GM10266 (cell line): ENCODE results near the gene OCA2.

ENCODE experiments used
- DNase-seq: peaks from one replicate; pipeline ENCODE4 v3.0.0; 2012; ENCODE audit errors: extremely low spot score
- TF ChIP-seq, protein P1 (sequence below): IDR thresholded peaks from 2 replicates; pipeline ENCODE4 v1.5.1; 2012; ENCODE audit warnings: mild to moderate bottlenecking, low read depth; ENCODE audit not compliant: control insufficient read depth, insufficient read depth; ENCODE audit errors: missing control alignments

Gene OCA2

DNA sequence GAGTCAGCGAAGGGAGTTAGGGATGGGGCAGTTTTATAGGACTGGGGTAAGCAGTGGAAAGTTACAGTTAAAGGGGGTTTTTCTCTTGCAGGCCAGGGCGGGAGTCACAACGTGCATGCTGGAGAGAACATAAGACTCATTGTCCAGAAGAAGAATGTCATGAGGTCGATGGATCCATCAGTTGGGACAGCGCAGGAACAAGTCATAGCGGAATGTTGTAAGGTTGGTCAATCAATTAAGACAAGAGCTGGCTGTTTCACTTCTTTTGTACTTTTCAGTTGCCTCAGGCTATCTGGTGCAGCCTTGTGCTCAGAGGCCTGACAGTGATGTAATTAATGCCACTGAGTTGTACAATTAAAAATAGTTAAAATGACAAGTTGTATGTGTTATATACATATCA, 165.6 kb downstream of the OCA2 start:
- TF ChIP-seq, protein P1, sequence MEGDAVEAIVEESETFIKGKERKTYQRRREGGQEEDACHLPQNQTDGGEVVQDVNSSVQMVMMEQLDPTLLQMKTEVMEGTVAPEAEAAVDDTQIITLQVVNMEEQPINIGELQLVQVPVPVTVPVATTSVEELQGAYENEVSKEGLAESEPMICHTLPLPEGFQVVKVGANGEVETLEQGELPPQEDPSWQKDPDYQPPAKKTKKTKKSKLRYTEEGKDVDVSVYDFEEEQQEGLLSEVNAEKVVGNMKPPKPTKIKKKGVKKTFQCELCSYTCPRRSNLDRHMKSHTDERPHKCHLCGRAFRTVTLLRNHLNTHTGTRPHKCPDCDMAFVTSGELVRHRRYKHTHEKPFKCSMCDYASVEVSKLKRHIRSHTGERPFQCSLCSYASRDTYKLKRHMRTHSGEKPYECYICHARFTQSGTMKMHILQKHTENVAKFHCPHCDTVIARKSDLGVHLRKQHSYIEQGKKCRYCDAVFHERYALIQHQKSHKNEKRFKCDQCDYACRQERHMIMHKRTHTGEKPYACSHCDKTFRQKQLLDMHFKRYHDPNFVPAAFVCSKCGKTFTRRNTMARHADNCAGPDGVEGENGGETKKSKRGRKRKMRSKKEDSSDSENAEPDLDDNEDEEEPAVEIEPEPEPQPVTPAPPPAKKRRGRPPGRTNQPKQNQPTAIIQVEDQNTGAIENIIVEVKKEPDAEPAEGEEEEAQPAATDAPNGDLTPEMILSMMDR, result no peak
- no peak for DNase-seq

DNA sequence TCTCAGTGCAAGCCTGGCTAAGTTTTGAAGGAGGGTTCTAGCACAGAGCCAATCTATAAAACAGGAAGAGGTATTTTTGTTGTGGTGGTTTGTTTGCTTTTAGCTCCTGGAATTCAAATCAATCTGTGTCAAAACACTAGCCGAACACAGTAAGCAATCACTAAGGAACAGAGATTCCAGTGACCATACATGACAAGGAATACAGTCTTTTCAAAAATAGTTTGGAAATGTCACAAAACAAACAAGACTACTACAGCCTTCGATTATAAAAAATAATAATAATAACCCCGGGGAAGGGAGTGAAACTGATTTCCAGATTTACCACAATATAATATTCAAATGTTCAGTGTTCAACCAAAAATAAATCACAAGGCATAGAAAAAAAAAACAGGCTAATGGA, 166.5 kb downstream of the OCA2 start:
- TF ChIP-seq, protein P1, result no peak
- DNase-seq, result no peak

DNA sequence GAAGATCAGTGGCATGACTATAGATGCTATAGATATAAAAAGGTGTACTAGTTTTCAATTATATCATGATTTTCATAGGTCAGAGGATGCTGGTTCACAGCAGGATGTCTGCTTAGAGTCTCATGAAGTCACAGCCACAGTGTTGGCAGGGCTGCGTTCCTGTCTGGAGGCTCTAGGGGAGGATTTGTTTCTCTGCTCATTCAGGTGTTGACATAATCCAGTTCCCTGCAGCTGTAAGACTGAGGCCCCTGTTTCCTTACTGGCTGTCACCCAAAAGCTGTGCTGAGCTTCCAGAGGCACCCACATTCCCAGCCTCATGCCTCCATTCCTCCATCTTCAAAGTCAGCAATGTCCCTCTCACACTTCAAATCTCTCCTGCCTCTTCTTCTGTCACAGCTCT, 170.7 kb downstream of the OCA2 start:
- no peak for DNase-seq
- TF ChIP-seq, protein P1, result no peak

DNA sequence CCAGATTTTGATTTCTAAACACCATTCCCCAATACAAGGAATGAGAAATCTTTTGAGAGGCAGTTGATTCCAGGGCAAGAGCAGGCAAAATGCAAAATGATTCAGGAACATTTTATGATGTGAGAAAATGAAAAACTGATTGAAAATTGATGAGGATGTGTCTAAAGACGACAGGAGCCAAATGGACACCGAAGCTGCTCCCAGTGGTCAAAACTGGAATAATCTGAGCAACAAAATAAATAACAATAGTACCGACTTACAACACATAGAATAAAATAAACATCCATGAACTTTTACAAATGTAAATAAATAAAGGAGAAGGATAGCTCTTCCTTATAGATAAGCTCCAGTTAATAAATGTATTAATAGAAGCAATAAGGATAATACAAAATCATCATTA, 186.8 kb downstream of the OCA2 start:
- TF ChIP-seq, protein P1, result no peak
- no peak for DNase-seq

DNA sequence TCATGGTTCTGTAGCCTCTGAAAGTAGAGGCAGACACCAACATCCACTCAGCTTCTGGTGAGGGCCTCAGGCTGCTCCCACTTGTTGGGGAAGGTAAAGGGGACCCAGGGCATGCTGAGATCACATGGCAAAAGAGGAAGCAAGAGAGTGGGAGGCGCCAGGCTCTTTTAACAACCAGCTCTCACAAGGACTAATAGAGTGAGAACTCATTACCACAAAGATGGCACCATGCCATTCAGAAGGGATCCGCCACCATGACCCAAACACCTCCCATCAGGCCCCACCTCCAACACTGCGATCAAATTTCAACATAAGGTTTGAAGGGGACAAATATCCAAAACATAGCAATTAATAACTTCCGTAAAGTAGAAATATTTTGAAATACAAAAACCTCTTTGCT, 192.3 kb downstream of the OCA2 start:
- TF ChIP-seq, protein P1, result no peak
- DNase-seq, result no peak

DNA sequence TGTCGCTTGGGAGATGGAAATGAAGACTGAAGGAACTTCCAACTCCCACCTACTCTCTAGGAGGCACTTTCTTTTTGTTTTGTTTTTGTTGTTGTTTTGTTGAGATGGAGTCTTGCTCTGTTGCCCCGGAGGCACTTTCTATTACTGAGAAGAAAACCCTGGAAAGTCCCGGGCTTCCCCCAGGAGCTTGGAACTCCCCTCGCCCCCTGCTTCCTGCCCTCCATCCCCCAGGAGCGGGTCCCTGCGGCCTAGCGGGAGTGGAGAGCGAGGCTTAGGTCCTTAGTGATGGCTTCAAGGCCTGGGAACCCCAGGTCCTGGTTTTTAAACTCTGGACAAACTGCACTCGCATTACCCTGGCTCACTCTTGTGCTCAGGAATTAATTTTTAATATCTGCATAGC, 195.7 kb downstream of the OCA2 start:
- TF ChIP-seq, protein P1, result no peak
- DNase-seq, result no peak

DNA sequence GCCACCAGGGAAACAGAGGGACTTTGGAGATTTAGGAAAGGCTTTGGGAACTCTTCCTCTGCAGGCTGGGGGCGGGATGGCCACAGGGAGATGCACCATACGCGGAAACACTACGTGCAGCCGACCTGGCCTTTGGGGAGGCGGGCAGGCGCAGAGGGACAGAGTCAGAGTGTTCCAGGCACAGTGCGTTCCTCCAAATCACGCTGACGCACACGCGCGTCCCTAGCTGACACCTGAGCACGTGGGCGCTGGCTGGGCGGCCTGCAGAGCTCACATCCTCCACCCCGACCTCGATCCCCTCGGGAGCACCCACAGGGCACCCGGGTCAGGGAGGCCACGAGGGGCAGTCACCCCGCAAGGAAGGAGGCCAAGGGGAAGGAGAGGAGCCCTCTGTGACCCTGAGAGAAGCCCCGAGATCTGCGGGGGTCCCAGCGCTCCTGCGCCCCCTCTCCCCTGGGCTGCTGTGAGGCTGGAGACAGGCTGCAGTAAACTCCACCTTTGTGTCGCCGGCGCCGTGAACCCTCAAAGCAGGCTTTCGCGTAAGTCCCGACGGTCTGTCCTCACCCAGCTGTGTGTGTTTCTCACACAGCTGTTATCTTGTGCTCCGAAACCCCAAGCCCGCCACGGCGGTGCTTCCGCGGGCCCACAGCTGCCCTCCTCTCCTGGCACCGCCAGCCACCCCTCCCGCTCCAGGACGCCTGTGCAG, 196.3 kb downstream of the OCA2 start:
- DNase-seq, result no peak

More for the DNA sequence above, 196.3 kb downstream of the OCA2 start:
- TF ChIP-seq, protein P1, result no peak
